Posterior cingulate gyrus (tissue), 11 donors: ENCODE data around the gene PRLR.
"Not testable (repeated sequence)": the region's sequence is repeated elsewhere in the genome, so short reads cannot be mapped to it uniquely, and the experiment has no call there.

ENCODE experiments used
- DNase-seq, 10 donors: peaks; one replicate each; pipeline versions ENCODE4 v3.0.0 to v3.0.0-alpha.2; 2020 to 2021; ENCODE audit warnings: mixed read lengths in 3 of 10
- intact Hi-C: fragments of 100-400 bp; cut with DNase I; formaldehyde crosslinking; loops from one replicate; pipeline ENCODE4 v1.15.1; 2023

Gene PRLR

DNA sequence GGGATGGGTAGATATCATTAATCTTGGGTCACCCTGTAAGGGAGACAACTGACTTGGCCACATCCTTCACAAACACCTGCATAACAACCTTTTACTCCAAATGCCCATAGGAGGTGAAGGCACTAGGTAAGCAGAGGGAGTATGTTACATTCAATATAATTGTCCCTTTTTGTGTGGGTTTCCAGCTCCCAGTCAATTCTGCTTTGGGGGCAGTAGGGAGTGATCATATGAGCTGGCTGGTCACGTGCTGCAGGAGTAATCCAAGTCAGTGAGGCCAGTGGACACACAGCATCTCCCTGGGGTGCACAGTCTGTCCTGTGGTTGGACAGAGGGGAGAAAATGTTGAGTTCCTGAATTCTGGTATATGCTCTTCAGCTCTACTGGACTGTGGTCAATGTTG is 181.4 kb downstream of the PRLR start:
- intact Hi-C loops: no loop called here

DNA sequence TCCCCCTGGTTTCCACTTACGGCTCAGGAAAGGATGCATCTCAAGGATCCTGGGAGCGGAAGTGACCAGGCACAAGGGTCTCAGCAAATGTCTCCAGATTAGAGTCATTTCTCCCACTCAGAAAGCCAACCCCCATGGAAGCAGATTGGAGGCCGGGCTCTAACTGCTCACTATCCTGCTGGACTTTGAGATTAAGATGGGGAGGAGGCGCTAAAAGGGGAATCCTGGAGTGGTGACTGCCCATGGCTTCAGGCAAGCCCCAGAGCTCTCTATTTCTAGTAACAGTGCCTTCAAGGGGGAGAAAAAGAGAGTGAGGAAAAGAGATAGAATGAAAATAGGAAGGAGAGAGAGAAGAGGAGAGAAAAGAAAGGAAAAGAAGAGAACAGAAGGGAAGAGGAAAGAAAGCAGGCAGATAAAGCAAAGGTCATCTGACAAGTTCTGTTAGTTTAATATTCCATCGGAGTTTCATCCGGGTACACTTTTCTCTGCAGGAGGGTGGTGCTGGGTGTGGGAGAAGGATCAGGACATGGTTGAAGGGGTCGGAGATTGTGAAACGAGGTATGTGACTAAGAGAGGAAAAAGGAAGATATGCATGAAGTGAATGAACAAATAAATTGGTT is 182.4 kb downstream of the PRLR start, which contains the start of gene AGXT2:
AGXT2 (minus strand) TSS at position 165 of the 620 bp plus-strand sequence; CDS start at position 108, 57 bp downstream.
- DNase-seq: no peak
- intact Hi-C loops: no loop called here

More for the DNA sequence above, 181.4 kb downstream of the PRLR start:
- DNase-seq: no peak

DNA sequence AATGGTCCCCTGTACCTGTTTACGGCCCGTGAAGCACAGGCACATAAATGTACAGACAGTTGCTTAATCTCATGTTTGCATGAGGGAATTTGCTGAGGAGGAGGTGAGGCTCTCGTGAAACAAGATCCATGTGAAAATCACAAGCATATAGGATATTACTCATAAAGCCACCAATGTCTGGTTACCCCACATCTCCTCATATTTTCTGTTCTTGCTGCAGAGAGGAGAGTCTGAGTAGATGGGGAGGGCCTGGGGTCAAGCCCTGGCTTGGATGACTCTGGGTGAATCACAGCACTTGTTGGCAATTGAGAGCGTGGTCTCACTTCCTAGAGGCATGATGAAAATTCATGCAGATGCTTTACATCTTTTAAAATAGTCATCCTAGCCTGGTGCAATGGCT is 183.5 kb downstream of the PRLR start:
- DNase-seq: no peak
- intact Hi-C loops: no loop called here

DNA sequence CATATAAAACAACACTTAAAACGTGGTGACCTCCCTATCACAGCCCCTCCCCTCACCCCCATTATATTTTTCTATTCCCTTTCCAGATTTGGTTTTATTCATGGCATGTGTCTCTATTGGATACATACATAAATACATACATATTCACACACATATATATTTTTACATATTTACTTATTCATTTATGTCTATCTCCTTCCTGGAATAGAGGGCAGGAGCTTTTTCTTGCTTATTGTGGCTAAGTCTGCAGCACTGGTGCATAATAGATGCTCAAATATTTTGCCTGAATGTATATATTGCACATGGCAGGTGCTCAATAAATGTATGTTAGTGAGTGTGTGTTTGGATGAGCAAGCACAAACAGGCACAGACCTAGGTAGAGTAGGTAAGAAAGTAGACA is 185.0 kb downstream of the PRLR start:
- intact Hi-C loops: no loop called here
- no peak for DNase-seq

DNA sequence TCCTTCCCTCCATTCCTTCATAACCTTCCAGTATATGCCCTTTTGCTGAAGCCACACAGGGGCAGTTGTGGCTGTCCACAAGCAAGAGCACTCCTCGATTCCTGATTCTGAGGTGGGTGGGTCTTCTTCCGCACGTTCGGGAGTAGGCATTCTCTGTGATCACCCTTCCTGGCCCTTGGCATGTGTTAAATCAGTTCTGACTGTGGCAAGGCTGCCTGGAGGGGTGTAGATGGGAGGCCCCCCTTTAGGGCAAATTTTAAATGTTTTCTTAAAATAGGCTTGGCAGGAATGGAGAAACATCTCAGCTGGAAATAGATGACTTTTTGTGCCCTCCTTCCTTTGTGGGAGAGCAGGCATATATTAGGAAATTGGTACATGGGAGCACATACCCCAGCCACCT is 185.6 kb downstream of the PRLR start:
- intact Hi-C loops: no loop called here
- DNase-seq: no peak

DNA sequence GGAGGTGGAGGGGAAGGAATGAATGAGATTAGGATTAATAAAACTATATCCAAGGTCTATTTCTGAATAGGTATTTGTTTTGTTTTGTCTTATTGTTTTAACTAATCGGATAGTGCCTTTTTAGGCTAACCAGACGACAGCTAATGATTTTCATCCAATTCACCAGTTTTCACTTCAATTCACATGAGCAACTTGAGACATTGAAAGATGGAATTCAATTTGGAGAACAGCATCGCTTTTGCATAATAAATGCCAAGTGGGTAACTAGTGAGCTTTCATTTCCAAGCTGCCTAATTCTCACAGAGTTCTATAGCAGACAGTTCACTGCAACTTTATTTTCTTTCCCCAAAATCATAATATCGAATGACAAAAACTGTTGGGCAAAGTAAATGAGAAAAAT is 187.5 kb downstream of the PRLR start:
- intact Hi-C loops: no loop called here
- no peak for DNase-seq

DNA sequence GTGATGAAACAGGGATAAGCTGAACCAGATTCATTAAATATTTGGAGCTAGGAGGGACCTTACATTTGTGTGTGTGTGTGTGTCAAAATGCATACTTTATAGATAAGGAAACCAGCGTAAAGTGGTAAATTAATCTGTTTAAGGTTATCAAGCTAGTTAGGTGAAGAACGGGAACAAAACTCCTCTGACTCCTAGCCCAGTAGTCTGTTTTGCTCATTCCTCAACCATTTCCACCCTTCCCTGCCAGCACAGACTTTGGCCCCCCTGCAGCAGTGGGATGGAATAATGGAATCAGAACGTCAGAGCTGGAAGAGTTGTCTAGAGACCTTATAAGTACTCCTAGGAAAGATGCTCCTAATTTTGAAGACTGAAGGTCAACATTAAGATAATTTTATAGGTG is 189.0 kb downstream of the PRLR start:
- intact Hi-C loops: no loop called here
- DNase-seq: no peak

DNA sequence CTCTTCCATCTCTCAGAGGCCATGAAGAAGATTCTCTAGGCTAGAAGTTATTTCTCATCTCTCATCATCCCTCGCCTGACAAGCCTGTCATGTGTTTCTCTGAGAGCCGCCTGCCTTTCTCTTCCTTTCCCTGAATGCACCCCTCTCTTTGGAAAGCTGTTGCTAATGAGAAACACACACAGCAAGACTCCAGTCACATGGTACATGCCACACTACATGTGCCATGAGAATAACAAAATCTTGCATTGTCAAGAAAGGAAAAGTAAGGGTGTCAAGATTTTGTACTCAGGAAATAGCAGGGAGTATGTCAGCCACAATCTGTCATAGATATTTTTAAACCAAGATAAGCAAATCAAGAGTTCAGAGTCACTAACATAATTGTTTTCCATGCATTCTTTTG is 191.4 kb downstream of the PRLR start:
- intact Hi-C loops: no loop called here
- no peak for DNase-seq

DNA sequence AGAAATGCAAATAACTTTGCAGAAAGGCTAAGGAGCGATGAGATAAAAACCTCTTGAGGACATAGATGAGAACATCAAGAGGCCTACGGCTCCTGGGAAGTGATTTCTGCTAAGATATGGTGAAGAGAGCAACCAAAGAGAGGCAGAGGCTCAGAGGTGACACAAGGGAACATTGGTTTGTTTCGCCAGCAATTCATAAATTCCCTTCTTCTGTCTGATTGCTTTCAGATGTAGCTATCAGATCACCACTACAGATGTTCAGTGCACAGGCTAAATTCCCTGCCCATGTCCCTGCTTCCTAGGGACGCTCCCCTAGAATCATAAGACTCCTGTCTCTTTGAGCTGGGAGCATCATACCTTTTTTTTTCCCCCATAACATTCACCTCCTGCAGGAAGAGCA is 193.8 kb downstream of the PRLR start:
- intact Hi-C loops: no loop called here

DNA sequence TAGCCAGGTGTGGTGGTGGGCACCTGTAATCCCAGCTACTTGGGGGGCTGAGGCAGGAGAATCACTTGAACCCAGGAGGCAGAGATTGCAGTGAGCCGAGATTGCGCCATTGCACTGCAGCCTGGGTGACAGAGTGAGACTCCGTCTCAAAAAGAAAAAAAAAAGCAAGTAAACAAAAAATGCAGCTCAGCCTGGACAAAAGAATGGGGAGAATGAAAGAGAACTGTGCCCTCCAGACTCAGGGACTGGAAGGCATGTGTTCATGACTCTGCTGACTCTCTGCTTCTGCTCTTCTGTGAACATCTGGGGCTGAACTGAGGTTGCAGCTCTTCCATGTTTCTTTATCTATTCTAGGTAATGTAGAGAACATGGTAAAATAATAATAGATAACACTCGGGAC is 194.4 kb downstream of the PRLR start:
- intact Hi-C loops: not testable (repeated sequence)

More for the DNA sequence above, 193.8 kb downstream of the PRLR start:
- no peak for DNase-seq

DNA sequence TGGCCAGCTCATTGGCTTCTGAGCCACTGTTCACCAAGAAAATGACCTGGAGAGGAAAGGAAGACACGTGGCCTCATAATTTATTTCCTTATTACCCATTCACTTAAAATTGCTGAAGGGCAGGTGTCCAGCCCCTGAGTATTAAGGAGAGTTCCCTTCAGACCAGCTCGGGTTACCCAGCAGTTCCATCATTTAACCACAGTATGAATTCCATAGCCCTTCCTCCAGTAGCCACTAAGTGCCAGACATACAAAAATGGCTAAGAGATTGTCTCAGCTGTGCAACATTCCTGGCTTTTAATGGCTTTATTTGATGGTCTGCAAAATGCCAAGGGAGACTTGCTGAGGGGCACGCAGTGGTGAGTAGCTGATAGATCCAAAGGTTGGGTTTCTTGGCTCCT is 195.0 kb downstream of the PRLR start:
- DNase-seq: no peak
- intact Hi-C loops: no loop called here

More for the DNA sequence above, 194.4 kb downstream of the PRLR start:
- DNase-seq: not testable (repeated sequence)

DNA sequence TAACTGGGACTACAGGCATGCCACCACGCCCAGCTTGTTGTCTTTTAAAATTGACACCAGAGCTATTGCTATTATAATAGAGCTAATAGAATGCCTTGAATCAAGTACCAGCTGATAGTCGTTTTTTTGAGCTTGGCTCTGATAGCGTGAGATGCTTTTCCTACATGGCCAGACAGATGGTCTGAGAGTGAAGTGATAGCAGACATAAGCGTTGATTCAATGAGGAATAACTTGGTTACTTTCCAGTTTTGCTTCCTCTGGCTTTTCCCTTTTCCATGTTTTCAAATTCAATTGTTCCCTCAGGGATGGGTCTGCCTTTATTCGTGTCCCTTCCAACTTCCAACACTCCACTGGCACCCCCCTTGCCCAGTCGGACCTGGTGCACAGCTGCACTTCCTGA is 197.9 kb downstream of the PRLR start:
- DNase-seq: no peak
- intact Hi-C loops: no loop called here

DNA sequence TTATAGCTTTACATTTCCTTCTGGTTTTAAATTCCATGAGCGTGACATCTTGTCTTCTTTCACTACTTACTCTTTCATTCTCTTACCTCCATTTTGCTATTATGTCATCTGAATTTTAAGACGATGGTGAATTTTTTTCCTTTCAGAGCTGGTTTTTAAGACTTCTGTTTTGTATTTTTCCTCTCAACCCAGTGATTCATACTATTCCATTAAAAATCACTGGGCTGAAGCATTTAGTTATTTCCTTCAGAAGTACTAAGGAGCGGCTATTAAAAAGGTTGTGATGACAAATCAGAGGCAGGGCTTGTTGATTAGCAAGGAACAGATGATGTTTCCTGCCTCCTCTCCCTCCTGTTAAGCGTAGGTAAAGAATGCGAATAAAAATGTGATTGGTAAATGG is 199.0 kb downstream of the PRLR start:
- intact Hi-C loops: no loop called here
- DNase-seq: no peak

DNA sequence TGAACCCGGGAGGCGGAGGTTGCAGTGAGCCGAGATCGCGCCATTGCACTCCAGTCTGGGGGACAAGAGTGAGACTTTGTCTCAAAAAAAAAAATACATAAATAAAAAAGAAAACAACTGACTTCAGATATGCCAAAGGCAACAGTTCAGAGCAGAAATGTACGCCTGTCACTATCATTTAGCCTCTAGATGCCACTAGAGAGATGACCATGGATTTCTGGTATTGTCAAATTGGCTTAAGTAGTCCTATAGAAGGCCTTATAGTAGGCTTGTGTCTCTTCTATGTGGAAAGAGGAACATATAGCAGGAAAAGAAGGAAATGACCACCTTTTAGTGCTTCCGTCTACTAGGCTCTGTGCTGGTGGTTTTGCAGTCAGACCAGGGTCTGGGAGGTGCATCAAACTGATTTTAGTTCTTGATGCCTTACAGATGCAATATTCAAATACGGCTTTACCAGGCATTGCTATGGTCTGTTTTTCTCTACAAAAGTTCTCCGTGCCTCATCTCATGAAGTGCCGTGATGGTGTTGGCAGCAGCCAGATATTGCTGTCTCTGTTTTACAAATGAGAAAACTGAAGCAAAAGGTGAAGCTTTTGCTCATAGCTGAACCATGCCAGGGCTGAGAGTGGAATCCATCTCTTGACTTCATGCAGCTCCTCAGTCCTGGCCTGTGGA is 199.7 kb downstream of the PRLR start:
- DNase-seq: no peak
- intact Hi-C loops: no loop called here

DNA sequence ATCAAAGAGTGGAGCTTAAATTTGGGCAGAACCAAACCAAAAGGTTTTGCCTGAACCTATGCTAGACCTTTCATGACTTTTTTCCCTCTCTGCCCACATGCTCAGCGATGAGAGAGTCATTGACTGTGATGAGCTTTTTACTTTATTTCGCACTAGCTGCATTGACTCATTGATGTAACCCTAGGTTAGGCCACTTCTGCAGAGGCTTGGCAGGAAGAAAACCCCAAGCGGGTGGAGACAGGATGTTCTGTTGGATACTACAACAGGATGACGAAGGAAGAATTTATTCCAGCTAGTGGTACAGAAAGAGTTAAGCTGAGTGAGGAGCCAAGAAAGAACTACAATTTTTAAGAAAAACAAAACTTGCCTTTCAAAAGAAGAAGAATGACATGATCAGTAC is 201.0 kb downstream of the PRLR start:
- intact Hi-C loops: no loop called here
- no peak for DNase-seq

DNA sequence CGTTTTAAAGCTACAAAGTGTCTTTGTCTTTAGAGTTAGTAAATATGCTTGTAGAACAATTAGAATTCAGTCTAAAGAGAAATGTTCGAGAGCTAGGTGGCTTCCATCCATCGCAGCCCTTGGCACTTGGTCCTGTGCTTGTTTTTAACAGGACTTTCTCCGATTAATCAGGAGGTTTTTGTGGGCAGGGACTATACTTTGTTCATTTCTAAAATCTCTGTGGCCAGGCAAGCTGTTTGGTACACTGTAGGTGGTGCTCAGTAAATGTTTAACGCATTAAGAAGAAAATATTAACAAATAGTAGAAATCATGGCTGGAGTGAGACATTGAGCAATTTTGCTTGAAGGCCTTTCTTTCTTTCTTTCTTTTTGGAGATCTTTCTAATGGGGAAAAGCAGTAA is 203.3 kb downstream of the PRLR start:
- intact Hi-C loops: no loop called here
- DNase-seq: no peak

DNA sequence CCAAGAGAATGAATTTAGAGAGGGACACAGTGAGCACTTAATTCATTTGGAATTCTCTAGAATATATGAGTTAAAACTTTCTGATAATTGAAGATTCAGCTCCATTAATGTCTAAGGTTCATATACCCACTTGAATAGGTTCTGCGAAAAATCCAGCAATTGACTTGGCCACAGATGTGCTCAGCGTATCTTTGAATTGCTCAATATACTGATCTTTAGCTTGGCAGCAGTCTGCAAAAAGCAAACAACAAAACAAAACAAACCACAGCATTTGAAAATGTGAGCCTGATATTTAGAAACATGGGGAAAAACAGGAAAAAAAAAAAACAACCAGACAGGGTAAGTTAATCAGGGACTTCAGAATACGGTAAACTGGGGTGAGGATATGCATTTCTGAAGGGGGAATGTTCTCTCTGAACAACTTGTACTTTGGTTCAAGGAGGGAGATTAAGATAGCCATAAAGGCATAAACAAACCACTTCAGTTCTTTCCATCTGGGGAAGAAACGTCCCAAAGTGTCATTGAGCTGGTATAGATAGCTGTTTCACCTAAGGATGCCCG is 203.9 kb downstream of the PRLR start:
- no peak for DNase-seq

DNA sequence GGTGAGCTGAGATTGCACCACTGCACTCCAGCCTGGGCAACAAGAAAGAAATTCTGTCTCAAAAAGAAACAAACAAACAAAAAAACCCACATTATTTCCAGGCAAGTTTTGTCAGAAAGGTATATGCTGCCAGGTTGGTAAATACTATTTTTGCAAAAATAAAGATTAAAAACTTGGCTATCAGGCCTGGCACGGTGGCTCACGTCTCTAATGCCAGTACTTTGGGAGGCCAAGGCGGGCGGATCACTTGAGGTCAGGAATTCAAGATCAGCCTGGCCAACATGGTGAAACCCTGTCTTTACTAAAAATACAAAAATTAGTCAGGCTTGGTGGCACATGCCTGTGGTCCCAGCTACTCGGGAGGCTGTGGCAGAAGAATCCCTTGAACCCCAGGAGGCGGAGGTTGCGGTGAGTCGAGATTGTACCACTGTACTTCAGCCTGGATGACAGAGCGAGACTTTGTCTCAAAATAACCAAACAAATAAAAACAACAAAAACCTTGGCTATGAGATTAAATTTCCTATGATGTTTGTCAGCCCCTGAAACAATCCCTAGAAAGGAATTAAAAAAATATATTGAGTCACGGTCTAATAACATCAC is 205.3 kb downstream of the PRLR start:
- DNase-seq: no peak
- intact Hi-C loops: no loop called here

More for the DNA sequence above, 203.9 kb downstream of the PRLR start:
- intact Hi-C loops: no loop called here

DNA sequence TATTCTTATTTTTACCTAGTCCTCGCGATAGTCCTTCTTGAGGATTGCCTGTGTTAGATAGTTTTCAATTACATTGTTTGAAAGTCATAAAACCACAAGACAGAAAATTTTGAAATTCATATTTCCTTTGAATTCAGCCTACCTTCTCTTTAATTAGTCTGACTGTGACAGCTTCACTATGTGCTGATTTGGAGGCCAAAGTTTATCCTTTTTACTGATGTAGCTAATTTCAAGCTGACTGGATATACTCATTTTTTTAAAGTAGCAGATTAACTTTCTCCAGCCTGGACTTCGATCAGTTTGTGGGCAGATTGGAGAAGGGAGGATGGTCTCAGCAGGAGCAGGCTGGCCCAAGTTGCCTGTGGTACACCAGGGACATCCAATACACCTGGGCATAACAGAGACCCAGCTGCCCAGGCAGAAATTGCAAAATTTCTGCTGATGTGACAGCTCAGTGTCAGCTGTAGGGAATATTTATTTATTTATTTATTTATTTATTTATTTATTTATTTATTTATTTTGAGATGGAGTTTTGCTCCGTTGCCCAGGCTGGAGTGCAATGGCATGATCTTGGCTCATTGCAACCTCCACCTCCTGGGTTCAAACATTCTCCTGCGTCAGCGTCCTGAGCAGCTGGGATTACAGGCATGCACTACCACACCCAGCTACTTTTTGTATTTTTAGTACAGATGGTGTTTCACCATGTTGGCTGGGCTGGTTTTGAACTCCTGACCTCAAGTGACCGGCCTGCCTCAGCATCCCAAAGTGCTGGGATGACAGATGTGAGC is 206.7 kb downstream of the PRLR start:
- intact Hi-C loops: no loop called here

DNA sequence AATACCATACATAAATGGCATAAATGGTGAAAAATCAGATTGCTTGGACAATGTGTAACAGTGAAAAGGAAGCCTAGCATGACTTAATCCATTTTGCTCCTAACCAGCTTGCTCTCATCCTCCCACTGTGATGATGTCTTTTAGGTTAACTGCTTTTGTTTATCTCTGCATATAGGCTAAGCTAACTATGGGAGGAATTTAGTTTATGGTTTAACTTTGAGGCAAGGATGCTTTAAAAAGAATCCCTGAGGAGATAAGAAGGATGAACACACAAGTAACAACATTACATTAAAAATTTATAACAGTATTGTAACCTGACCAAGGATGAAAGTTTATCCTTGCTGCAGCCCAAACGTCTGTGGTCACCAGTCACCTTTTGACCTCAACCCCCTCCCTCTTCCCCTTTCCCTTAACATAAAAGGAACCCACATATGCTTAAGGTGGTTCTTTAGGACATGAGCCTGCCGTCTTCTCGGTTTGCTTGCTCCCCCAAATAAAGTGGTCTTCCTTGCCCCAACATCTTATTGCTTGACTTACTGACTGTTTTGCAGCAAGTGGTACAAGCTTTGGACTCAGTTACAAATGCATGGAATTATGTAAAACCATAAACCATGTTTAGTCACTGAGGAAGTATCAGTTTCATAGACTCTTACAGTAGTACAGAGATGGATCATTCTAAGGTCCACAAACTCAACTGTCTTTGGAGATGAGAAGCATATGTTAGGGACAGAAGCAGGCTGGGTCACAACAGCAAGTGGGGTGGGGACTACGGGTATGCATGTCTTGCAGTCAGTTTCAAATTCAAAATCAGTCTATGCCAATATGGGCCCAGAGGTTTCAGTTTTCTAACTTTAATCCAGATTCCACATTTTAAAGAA is 213.9 kb downstream of the PRLR start:
- no peak for DNase-seq
- intact Hi-C loops: no loop called here

More for the DNA sequence above, 206.7 kb downstream of the PRLR start:
- DNase-seq: no peak
